Thoracic aorta (tissue), 2 donors: Measurements from ENCODE around the gene DNTT. TPM values are rescaled to one million over a fixed set of nuclear protein-coding genes. Genes with fewer than 3 reads are reported as not detected.

Experiments used
- ATAC-seq: fragments of 150-250 bp; one replicate; pipeline ENCODE4 v1.8.0; 2017; ENCODE audit warnings: low read depth; ENCODE audit not compliant: insufficient number of reproducible peaks, low FRiP score
- DNase-seq: peaks from one replicate; pipeline ENCODE4 v3.0.0-alpha.2; 2020; ENCODE audit warnings: low spot score
- H3K27ac ChIP-seq, 2 donors: fragments of 200-600 bp; sonication (generic); 1 replicate in 1 of 2; 2 replicates in 1 of 2; pipeline ENCODE4 v1.5.1; 2016; ENCODE audit warnings: mild to moderate bottlenecking in 2 of 2, moderate library complexity in 2 of 2
- H3K27me3 ChIP-seq: fragments of 200-600 bp; sonication (generic); replicated peaks from 2 replicates; pipeline ENCODE4 v1.6.0; 2016; ENCODE audit warnings: mild to moderate bottlenecking; ENCODE audit not compliant: insufficient read depth
- H3K36me3 ChIP-seq: fragments of 200-600 bp; sonication (generic); one replicate; pipeline ENCODE4 v1.5.1; 2016
- H3K4me1 ChIP-seq, 2 donors: fragments of 200-600 bp; sonication (generic); 1 replicate in 1 of 2; 2 replicates in 1 of 2; pipeline versions ENCODE4 v1.5.1 to v1.6.0; 2016; ENCODE audit warnings: low read depth in 2 of 2, mild to moderate bottlenecking in 1 of 2; ENCODE audit not compliant: control insufficient read depth in 1 of 2
- H3K4me3 ChIP-seq: fragments of 200-600 bp; sonication (generic); 2 replicates; pipeline ENCODE4 v1.5.1; 2016; ENCODE audit warnings: mild to moderate bottlenecking
- H3K9me3 ChIP-seq: fragments of 200-600 bp; sonication (generic); 2 replicates; pipeline ENCODE4 v1.5.1; 2016
- total RNA-seq, 2 donors: library from RNA; depleted of rRNA; stranded (reverse); fragments of >200 nt; gene quantifications; one replicate each; pipeline versions ENCODE4 v1.1.0 to v1.2.3, GENCODE V29; 2016
- TF ChIP-seq, protein P1 (sequence below): fragments of 200-600 bp; sonication (generic); IDR thresholded peaks from one replicate; pipeline ENCODE4 v1.5.1; 2019; ENCODE audit warnings: antibody characterized with exemption

Gene DNTT
- total RNA-seq, 2 donors from 2014 or later: not detected

DNA sequence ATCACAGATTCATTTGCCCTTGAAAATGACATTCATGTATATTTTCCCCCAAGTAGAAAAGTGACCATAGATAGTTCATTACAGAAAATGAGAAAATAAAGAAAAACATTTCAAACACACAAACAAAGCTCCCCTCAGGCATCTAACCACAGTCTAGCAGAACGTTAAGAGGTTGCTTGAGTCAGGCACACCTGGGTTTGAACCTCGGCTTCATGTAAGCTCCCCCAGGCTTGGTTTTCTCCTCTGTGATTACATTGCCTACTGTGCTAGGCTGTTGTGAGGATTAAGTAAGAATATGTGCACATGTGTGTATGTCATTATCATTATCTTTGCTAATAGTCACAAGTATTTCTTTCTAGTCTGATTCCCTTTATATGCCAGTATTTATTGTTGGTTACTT, 9.1 kb downstream of the DNTT start:
- no peak for DNase-seq
- no peaks in the 10 kb centered on the region for H3K9me3 ChIP-seq
- no peak overlapping the region for H3K4me3 ChIP-seq
- no peaks in the 10 kb centered on the region for H3K27me3 ChIP-seq
- H3K36me3 ChIP-seq: no peaks in the 10 kb centered on the region
- ATAC-seq: no peak
- TF ChIP-seq, protein P1, sequence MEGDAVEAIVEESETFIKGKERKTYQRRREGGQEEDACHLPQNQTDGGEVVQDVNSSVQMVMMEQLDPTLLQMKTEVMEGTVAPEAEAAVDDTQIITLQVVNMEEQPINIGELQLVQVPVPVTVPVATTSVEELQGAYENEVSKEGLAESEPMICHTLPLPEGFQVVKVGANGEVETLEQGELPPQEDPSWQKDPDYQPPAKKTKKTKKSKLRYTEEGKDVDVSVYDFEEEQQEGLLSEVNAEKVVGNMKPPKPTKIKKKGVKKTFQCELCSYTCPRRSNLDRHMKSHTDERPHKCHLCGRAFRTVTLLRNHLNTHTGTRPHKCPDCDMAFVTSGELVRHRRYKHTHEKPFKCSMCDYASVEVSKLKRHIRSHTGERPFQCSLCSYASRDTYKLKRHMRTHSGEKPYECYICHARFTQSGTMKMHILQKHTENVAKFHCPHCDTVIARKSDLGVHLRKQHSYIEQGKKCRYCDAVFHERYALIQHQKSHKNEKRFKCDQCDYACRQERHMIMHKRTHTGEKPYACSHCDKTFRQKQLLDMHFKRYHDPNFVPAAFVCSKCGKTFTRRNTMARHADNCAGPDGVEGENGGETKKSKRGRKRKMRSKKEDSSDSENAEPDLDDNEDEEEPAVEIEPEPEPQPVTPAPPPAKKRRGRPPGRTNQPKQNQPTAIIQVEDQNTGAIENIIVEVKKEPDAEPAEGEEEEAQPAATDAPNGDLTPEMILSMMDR: no peak
- H3K27ac ChIP-seq: no peak overlapping the region
- peaks cover 8 to 17% of the 10 kb centered on the region in 2 donors for H3K4me1 ChIP-seq

DNA sequence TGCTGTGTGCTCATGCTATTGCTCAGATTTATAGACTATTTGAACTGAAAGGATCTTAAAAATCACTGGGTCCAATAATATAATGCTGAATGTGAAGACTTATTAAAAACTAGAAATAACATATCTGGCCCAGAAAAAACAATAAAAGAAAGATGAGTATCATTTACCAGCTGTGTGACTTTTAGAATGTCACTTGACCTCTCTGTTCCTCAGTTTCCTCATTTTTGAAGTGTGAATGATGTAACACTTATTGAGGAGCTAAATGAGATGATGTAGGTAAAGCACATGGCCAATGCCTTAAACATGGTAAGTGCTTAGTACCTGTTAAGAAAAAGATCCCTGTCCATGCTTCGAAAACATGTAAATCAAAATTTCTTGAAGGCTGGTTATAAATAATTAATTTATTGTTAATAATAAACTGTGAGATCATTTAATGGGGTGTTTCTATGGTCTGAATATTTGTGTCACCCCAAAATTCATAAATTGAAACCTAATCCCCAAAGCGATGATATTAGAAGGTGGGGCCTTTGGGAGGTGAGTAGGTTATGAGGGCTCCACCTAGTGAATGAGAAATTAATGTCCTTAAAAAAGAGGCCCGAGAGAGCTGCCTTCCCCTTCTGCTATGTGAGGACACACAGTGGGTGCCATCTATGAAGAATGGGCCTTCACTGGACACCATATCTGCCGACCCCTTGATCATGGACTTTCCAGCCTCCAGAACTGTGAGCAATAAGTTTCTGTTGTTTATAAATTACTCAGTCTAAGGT, 13.0 kb downstream of the DNTT start:
- H3K36me3 ChIP-seq: no peaks in the 10 kb centered on the region

DNA sequence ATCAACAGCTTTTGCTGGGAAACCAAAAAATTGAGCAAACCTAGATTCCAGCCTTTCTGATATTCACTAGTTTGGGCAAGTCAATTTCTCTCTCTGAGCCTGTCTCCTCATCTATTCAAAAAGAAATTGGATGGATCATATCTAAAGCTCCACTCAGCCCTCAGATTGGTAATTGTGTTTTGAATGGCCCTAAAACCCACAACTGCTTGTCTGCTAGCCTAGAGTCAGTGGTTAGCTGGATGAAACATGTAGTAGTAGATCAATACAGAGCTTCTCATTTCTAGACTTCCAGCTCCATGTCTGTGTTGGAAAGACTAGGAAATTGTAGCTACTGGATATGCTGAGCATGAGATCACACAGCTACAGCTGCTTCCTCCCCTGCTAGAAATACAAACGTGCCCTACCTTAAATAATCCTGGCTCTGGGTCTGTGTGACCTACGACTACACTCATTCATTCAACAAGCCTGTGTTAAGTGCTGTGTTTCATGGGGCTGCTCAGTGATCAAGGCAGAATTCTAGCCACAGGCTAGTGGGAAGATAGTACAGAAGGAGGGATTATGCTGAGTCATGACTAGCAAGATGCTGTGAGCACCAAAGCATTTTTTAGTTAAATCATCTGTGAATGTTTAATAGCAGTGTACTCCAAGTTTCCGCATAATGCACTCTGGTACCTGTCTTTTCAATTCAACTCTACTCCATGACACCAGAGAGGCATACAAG, 15.7 kb downstream of the DNTT start:
- Histone ChIP-seq H3K27me3 (no peaks in the 10 kb centered on the region), H3K36me3 (no peaks in the 10 kb centered on the region), H3K4me1 (no peaks in the 10 kb centered on the region), H3K9me3 (no peaks in the 10 kb centered on the region), H3K27ac (no peak overlapping the region), H3K4me3 (no peak overlapping the region)
- no peak for ATAC-seq
- TF ChIP-seq, protein P1: no peak
- no peak for DNase-seq

More for the DNA sequence above, 13.0 kb downstream of the DNTT start:
- no peaks in the 10 kb centered on the region for H3K9me3 ChIP-seq
- no peak overlapping the region for H3K27ac ChIP-seq
- ATAC-seq (no peak), DNase-seq (no peak)
- TF ChIP-seq, protein P1: no peak
- H3K4me1 ChIP-seq: no peaks in the 10 kb centered on the region
- no peak overlapping the region for H3K4me3 ChIP-seq
- no peaks in the 10 kb centered on the region for H3K27me3 ChIP-seq

DNA sequence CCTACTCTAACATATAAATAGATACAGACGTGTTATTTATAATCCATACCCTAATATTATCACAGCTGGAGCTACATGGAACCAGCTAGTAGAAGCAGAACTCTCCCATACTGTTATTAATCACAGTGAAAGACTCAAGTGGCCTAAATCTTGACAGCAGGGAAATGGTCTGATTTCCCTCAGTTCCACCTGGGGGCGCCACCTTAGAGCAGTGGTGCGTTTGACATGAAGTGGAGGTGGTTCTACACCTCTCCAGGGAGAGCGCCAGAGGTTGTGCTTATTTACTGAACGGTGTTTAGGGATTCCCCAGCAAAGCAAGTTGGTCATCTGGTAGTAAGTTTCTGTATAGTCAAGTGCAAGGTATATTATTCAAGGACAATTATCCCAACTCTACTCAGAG, 17.6 kb downstream of the DNTT start:
- no peak for DNase-seq
- Histone ChIP-seq H3K4me3 (no peak overlapping the region), H3K9me3 (no peaks in the 10 kb centered on the region), H3K27ac (no peak overlapping the region), H3K4me1 (no peaks in the 10 kb centered on the region), H3K27me3 (no peaks in the 10 kb centered on the region), H3K36me3 (no peaks in the 10 kb centered on the region)
- ATAC-seq: no peak
- TF ChIP-seq, protein P1: no peak

DNA sequence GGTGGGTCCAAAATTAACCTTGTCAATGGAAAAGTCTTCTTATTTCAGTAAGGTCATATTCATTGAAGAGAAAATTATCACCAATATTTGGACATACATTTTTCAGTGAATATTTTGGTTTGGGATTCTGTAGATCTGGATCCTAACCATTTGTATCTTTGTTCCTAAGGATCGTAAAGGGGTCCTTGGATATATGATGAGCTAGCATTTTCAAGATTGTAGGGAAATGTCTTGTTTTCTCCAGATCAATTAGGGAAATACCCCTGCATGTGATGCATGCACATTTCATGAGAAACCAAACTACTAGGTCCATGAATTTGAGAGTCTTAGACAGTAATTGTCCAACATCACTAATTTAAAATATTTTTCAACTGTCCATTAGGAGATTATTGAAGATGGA, 18.0 kb downstream of the DNTT start:
- Histone ChIP-seq H3K4me3 (no peak overlapping the region), H3K27ac (no peak overlapping the region), H3K36me3 (no peaks in the 10 kb centered on the region), H3K9me3 (no peaks in the 10 kb centered on the region), H3K4me1 (no peaks in the 10 kb centered on the region), H3K27me3 (no peaks in the 10 kb centered on the region)
- TF ChIP-seq, protein P1: no peak
- ATAC-seq (no peak), DNase-seq (no peak)
